Erythroblast (primary cell): Measurements from ENCODE around the gene ADRB2.

ENCODE experiments used
- GATA1 ChIP-seq: IDR thresholded peaks from 2 replicates; pipeline ENCODE4 v1.6.1; 2011; ENCODE audit warnings: low read depth, mild to moderate bottlenecking, control low read depth, low read length, moderate library complexity
- POLR2A ChIP-seq: IDR thresholded peaks from 2 replicates; pipeline ENCODE4 v1.6.1; 2011; ENCODE audit warnings: mild to moderate bottlenecking, low read length

DNA sequence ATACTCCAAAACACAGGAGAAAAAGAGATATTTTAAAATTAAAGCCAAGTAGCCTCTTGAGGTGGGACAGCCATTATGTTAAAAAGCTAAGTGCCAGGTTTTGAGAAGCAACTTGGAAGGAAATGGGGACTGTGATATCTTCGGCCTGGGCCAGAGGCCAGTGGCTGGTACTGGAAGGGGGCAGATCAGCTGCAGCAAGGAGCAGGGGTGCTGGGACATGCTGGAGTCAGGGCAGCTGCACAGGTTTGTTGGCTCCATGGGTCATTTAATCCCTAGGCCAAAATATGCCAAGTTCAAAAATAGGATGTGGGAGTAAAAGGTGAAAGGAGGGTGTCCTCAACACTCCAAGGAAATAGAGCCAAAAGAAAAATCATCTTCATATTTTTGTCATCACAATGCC lies 30.0 kb downstream of the ADRB2 start:
- TF ChIP-seq POLR2A (no peak), GATA1 (no peak)
